GM19372 (cell line): ENCODE results near the gene DNM3.

Source experiments
- ATAC-seq: cut with Tn5 transposase; IDR thresholded peaks from one replicate; pipeline ENCODE4 v1.9.1; 2021; ENCODE audit warnings: mild to moderate bottlenecking, low read depth, moderate library complexity; ENCODE audit not compliant: unreplicated experiment

Gene DNM3

GRCh38 chr1:172254521-172255222 is 413.4 kb downstream of the DNM3 start:
- no peak for ATAC-seq

GRCh38 chr1:172255223-172255560 is 413.9 kb downstream of the DNM3 start:
- ATAC-seq, result no peak

DNA sequence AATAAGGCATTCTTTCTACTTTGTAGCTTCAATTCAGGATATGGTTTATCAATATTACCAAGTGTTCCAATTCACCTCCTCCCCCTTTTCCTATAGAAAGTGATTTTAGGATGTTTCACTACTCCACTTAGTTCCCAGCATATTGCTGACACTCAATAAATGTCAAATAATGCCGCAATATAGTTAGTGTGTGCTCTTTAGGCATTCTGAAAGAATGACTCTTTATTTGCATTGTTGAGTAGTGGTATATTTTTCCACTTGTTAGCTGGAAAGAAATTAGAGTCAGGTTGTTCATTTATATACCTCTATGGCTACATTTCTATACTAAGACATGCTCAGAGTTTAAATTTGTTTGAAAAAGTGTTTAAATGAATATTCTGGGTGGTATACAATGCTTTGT is 424.6 kb downstream of the DNM3 start:
- no peak for ATAC-seq

DNA sequence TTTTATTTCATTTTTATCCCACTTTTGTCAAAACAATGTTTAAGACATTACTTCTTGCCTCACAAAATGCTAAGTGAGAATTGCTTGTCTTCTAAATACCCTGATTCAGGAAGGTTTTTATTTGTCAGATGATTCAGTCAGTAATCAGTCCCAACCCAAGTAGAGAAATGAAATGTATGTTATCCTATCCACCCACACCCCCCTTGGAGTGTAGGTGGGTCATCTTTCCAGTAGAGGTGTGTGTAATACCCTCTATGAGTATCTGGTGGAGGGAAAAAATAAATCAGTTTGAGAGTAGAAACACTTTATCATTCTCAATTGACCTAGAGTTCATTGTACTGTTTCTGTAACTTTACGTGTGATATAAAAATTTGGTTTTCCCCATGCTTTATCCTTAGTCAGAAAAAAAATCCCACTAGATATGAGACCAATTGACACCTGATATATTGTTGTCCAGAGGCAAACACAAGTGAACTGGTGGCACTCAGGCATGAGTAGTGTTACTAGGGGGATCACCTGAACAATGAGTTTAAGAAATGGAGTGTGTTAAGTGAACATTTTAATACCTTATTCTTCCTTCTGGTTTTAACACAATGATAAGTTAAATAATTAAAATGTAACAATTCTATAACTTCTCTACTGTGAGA is 425.4 kb downstream of the DNM3 start:
- no peak for ATAC-seq

DNA sequence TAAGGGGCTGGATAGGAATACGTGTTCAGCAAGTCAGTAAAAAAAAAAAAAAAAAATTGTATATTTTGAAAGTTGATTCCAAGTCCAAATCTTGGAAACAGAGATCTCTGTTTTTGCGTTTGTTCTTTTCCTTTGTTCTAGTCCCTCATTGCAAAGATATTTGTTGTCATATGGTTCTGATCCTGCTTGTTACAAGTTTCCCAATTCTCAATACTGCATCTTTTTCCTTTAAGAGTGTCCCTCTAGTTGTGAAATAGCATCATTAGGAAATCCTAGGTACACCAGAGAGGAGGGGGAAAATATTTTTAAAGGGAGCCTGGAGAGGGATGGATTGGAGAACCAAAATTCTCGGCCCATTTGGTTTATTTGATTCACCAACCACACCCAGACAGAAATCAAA is 426.9 kb downstream of the DNM3 start:
- no peak for ATAC-seq

DNA sequence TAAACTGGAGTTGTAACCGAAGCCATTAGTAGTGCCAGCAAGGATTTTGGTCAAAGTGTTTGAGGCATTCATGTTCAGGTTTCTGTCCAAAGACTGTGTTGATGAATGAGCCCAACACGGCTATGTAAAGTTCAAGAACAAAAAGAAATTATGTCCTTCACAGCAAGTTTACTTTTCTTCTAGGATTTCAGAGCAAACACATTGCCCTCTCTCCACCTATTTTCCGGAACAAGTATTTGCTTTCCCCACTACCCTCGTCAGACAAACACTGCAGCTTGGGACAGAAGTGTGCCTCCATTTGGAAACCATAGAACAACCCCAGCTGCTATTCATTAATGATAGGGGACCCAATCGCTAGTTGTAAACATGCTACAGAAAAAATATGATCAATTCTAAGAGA is 427.8 kb downstream of the DNM3 start:
- no peak for ATAC-seq

- ATAC-seq, result no peak
Measured at GRCh38 chr1:172269644-172270043, 428.3 kb downstream of the DNM3 start.

DNA sequence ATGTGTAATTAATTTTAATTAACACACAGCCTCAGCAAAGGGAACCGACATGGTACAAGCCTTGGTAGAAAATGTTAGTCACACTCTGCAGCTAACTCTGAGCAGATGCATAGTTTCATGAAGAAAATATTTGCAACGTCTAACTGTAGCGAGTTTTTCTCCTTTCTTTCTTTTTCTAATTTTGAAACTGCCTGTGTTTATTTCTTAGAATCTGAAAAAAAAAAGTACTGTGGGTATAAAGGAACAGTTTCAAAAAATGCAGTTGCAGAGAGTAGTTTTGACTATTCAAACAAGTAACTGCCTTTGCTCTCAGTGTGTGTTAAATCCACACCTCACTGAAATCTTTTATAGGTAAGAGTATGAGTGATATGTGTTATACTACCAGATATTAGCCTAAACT is 429.3 kb downstream of the DNM3 start:
- no peak for ATAC-seq

DNA sequence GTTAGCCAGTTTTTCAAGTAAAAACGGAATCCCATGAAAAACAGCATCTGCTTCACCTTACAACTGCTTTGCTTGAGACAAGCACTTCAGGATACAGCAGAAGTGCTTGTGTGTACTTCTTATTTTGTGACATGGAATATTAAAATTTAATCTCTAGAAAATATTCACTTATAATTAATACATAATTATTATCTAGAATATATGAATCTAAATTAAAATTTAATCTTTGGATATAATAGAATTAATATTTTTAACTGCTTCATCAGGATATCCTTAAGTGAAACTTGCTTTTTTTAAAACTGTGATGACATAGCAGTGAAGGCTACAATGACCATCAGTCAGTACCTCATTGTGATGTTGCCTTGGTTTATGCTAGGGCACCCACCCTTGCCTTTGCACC is 430.8 kb downstream of the DNM3 start:
- ATAC-seq, result no peak

- no peak for ATAC-seq
Measured at GRCh38 chr1:172273647-172274396, 432.5 kb downstream of the DNM3 start.

- no peak for ATAC-seq
Measured at GRCh38 chr1:172275478-172275877, 434.2 kb downstream of the DNM3 start.

GRCh38 chr1:172276120-172276818 is 435.0 kb downstream of the DNM3 start:
- ATAC-seq, result no peak

DNA sequence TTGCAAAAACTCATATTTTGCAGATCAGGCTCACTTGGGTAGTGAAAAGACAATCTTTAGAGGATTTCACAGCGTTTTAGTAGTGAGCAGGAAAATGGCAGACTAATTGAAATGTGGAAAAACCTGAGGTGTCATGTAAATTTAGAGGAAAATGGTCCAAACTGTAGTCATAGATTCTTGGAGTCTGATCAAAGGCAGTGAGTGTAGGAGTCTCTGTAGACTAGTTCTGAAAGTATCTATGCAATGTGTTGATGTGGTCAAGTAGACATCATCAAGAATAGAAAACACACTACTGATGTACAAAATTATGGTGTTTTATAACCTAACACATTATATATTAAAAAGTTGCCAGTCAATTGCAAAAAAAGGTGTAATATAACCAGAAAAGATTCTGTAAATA is 436.0 kb downstream of the DNM3 start:
- no peak for ATAC-seq

- no peak for ATAC-seq
Measured at GRCh38 chr1:172277989-172278388, 436.7 kb downstream of the DNM3 start.

- ATAC-seq, result no peak
Measured at GRCh38 chr1:172278478-172278877, 437.2 kb downstream of the DNM3 start.

GRCh38 chr1:172279939-172280636 is 438.8 kb downstream of the DNM3 start:
- ATAC-seq, result no peak

- ATAC-seq, result no peak
Measured at GRCh38 chr1:172283766-172284165, 442.5 kb downstream of the DNM3 start.

GRCh38 chr1:172286629-172287076 is 445.4 kb downstream of the DNM3 start:
- ATAC-seq, result no peak

DNA sequence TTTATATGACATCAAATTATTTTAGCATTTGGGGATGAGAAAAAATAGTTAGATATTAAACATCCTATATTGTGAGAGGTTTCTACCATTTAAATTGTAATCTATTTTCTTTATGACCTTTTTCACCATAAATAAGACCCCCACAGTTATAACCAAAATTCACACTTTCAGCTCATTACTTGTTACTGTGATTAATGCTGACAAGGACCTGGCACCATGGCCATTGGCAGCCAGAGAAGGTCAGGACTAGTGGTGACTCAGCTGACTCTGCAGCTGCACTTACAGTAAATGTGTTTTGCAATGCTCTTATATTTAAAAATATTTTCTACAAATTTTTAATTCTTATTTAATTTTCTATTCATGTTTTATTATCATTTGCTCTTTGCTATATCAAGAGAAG is 445.9 kb downstream of the DNM3 start:
- ATAC-seq, result no peak

DNA sequence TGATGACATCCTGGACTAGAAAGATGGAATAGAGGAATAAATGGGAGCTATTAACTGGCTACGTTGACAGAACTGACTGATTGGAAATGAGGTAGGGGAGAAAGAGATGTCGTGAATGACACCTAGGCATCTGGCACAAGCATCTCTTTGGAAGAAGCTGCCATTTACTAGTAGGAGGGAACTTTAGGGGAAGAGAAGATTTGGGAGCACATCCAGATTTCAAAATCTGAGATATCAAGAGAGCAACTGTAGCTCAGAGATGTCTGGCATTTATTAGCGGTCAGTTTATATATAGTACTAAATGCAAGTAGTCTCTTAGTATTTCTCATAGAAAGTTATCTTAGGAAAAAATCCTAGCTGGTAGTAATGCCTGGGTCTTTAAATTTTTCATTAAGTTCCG is 447.3 kb downstream of the DNM3 start:
- no peak for ATAC-seq

GRCh38 chr1:172289448-172289847 is 448.1 kb downstream of the DNM3 start:
- ATAC-seq, result no peak
